Esophagus (tissue), 2 donors: ENCODE results near the gene UNC13D. TPM values are rescaled to one million over a fixed set of nuclear protein-coding genes. Genes with fewer than 3 reads are reported as not detected.
A peak's percentile ranks its signal among the peaks of the same experiment; 100 is the strongest.

Source experiments
- H3K27ac ChIP-seq, 2 donors: one replicate each; pipeline ENCODE4 v1.5.1; 2013; ENCODE audit warnings: low read depth in 2 of 2, mild to moderate bottlenecking in 2 of 2, inconsistent platforms in 1 of 2, low read length in 1 of 2, moderate library complexity in 1 of 2
- H3K27me3 ChIP-seq, 2 donors: one replicate each; pipeline ENCODE4 v1.6.1; 2013; ENCODE audit warnings: low read length in 2 of 2, control low read depth in 1 of 2, mild to moderate bottlenecking in 1 of 2; ENCODE audit not compliant: insufficient read depth in 2 of 2, control insufficient read depth in 1 of 2
- H3K36me3 ChIP-seq, 2 donors: one replicate each; pipeline ENCODE4 v1.6.1; 2013; ENCODE audit warnings: low read length in 1 of 2; ENCODE audit not compliant: control insufficient read depth in 2 of 2, insufficient read depth in 2 of 2
- H3K4me1 ChIP-seq, 2 donors: one replicate each; pipeline ENCODE4 v1.6.1; 2013; ENCODE audit warnings: low read length in 1 of 2; ENCODE audit not compliant: control insufficient read depth in 2 of 2, insufficient read depth in 2 of 2
- H3K4me3 ChIP-seq, 2 donors: one replicate each; pipeline ENCODE4 v1.5.1; 2013; ENCODE audit warnings: low read length in 2 of 2, mild to moderate bottlenecking in 2 of 2, low read depth in 1 of 2, moderate library complexity in 1 of 2
- H3K9me3 ChIP-seq, 2 donors: one replicate each; pipeline ENCODE4 v1.6.1; 2013; ENCODE audit warnings: mild to moderate bottlenecking in 2 of 2, low read depth in 1 of 2, low read length in 1 of 2, moderate library complexity in 1 of 2; ENCODE audit not compliant: control insufficient read depth in 2 of 2, insufficient read depth in 1 of 2
- WGBS, 2 donors: extraction: QIAGEN DNeasy Blood & Tissue Kit; methylation state at CpG; one replicate each; pipeline ENCODE4 v1.1.7; 2013; 5-methylcytosine and 5-hydroxymethylcytosine counted together
- polyA plus RNA-seq, 2 donors: library from polyadenylated mRNA; stranded (reverse); fragments of 200-250 nt; gene quantifications; one replicate each; pipeline ENCODE4 v1.2.3, GENCODE V29; 2013
- donor health status: healthy with polysubstance abuse.
- donor health status: Bipolar disorder and iron deficiency.

Gene UNC13D
- polyA plus RNA-seq, 2 donors: 21.0 to 22.4 TPM

GRCh38 chr17:75791254-75791653 is 53.0 kb downstream of the UNC13D start:
- H3K9me3 ChIP-seq: no peaks in the 10 kb centered on the region
- no peaks in the 10 kb centered on the region for H3K27me3 ChIP-seq
- WGBS, 2 donors: 86 to 88% methylated on average over 6 of the region's 6 CpGs
- H3K4me1 ChIP-seq: no peaks in the 10 kb centered on the region
- peaks cover 0 to 7% of the 10 kb centered on the region in 2 donors for H3K36me3 ChIP-seq
- H3K4me3 ChIP-seq: no peak overlapping the region
- no peak overlapping the region for H3K27ac ChIP-seq

GRCh38 chr17:75785016-75785890 is 59.0 kb downstream of the UNC13D start:
- 3 to 8% methylated on average over 37 to 43 of the region's 43 CpGs for WGBS, 2 donors
- H3K9me3 ChIP-seq: no peaks in the 10 kb centered on the region
- H3K4me1 ChIP-seq: peaks cover 2 to 5% of the 10 kb centered on the region in 2 donors
- peak overlapping the region; percentile 51 to 78 for H3K4me3 ChIP-seq
- peak overlapping the region; percentile 98 to 100 for H3K27ac ChIP-seq
- no peaks in the 10 kb centered on the region for H3K27me3 ChIP-seq
- H3K36me3 ChIP-seq: no peaks in the 10 kb centered on the region

- H3K4me3 ChIP-seq: peak within 1 kb of the TSS; percentile 51 to 78
- peak within 1 kb of the TSS; percentile 98 to 100 for H3K27ac ChIP-seq
- peaks cover 2 to 5% of the 10 kb centered on the region in 2 donors for H3K4me1 ChIP-seq
- WGBS, 2 donors: 0 to 1% methylated on average over 44 to 45 of the region's 45 CpGs
- H3K9me3 ChIP-seq: no peaks in the 10 kb centered on the region
- H3K36me3 ChIP-seq: no peaks in the 10 kb centered on the region
- H3K27me3 ChIP-seq: no peaks in the 10 kb centered on the region
These were observed 59.7 kb downstream of the UNC13D start, which contains the start of gene UNK for GRCh38 chr17:75784473-75785015. UNK (plus strand) TSS chr17:75784806; CDS start chr17:75784881, 75 bp downstream.

- H3K36me3 ChIP-seq: peaks cover 0 to under 1% of the 10 kb centered on the region in 2 donors
- no peaks in the 10 kb centered on the region for H3K9me3 ChIP-seq
- peak overlapping the region; percentile 98 to 100 for H3K27ac ChIP-seq
- WGBS, 2 donors: 30 to 43% methylated on average over 20 of the region's 20 CpGs
- peak overlapping the region; percentile 51 to 78 for H3K4me3 ChIP-seq
- peaks cover 2 to 5% of the 10 kb centered on the region in 2 donors for H3K4me1 ChIP-seq
- no peaks in the 10 kb centered on the region for H3K27me3 ChIP-seq
These were observed 60.3 kb downstream of the UNC13D start for GRCh38 chr17:75783803-75784472.

GRCh38 chr17:75783069-75783783 is 61.0 kb downstream of the UNC13D start:
- H3K4me3 ChIP-seq: no peak overlapping the region
- H3K9me3 ChIP-seq: no peaks in the 10 kb centered on the region
- WGBS, 2 donors: 5 to 7% methylated on average over 6 of the region's 6 CpGs
- peak overlapping the region; percentile 87 to 100 for H3K27ac ChIP-seq
- H3K36me3 ChIP-seq: peaks cover 0 to 8% of the 10 kb centered on the region in 2 donors
- no peaks in the 10 kb centered on the region for H3K27me3 ChIP-seq
- peaks cover 2 to 5% of the 10 kb centered on the region in 2 donors for H3K4me1 ChIP-seq

GRCh38 chr17:75779987-75780889 is 64.0 kb downstream of the UNC13D start:
- 18 to 20% methylated on average over 5 of the region's 5 CpGs for WGBS, 2 donors
- no peaks in the 10 kb centered on the region for H3K27me3 ChIP-seq
- peak overlapping the region; percentile 58 to 100 for H3K27ac ChIP-seq
- no peak overlapping the region for H3K4me3 ChIP-seq
- peaks cover 2 to 13% of the 10 kb centered on the region in 2 donors for H3K36me3 ChIP-seq
- H3K9me3 ChIP-seq: no peaks in the 10 kb centered on the region
- H3K4me1 ChIP-seq: peaks cover 2 to 6% of the 10 kb centered on the region in 2 donors

GRCh38 chr17:75779250-75779986 is 64.8 kb downstream of the UNC13D start:
- Histone ChIP-seq H3K27me3 (no peaks in the 10 kb centered on the region), H3K4me3 (peak overlapping the region; percentile 81 to 89), H3K27ac (peak overlapping the region; percentile 99 to 100), H3K9me3 (no peaks in the 10 kb centered on the region), H3K4me1 (peaks cover 2 to 7% of the 10 kb centered on the region in 2 donors), H3K36me3 (peaks cover 2 to 15% of the 10 kb centered on the region in 2 donors)
- 1% methylated on average over 59 to 84 of the region's 84 CpGs for WGBS, 2 donors

GRCh38 chr17:75778861-75779249 is 65.3 kb downstream of the UNC13D start:
- peaks cover 2 to 5% of the 10 kb centered on the region in 2 donors for H3K4me1 ChIP-seq
- H3K36me3 ChIP-seq: peaks cover 2 to 15% of the 10 kb centered on the region in 2 donors
- no peaks in the 10 kb centered on the region for H3K9me3 ChIP-seq
- no peaks in the 10 kb centered on the region for H3K27me3 ChIP-seq
- peak overlapping the region; percentile 99 to 100 for H3K27ac ChIP-seq
- WGBS, 2 donors: 0% methylated on average over 38 of the region's 38 CpGs
- H3K4me3 ChIP-seq: peak overlapping the region; percentile 81 to 89
